Naive B cell (primary cell): ENCODE measurements around the gene PDSS2. TPM values are rescaled to one million over a fixed set of nuclear protein-coding genes. Genes with fewer than 3 reads are reported as not detected.
"Not testable (repeated sequence)": the region's sequence is repeated elsewhere in the genome, so short reads cannot be mapped to it uniquely, and the experiment has no call there.

Experiments used
- ATAC-seq, 2 donors: fragments of 150-1000 bp; cut with Tn5 transposase; 2 replicates each; pipeline ENCODE4 v1.10.0; 2021; ENCODE audit warnings: low read depth in 2 of 2, mild to moderate bottlenecking in 2 of 2, moderate library complexity in 2 of 2
- DNase-seq: peaks from one replicate; pipeline ENCODE4 v3.0.0; 2022
- H3K27ac Mint-ChIP-seq, 6 donors: one replicate each; pipeline ENCODE4 v1.8.0; 2020 to 2022; ENCODE audit warnings: mild to moderate bottlenecking in 6 of 6, mixed read lengths in 6 of 6, moderate library complexity in 5 of 6, inconsistent platforms in 2 of 6
- H3K27me3 Mint-ChIP-seq, 3 donors: one replicate each; pipeline ENCODE4 v1.8.0; 2021 to 2022; ENCODE audit warnings: mixed read lengths in 3 of 3, mild to moderate bottlenecking in 1 of 3
- H3K36me3 Mint-ChIP-seq, 2 donors: one replicate each; pipeline ENCODE4 v1.8.0; 2020 to 2022; ENCODE audit warnings: mixed read lengths in 2 of 2, inconsistent platforms in 1 of 2, mild to moderate bottlenecking in 1 of 2
- H3K4me1 Mint-ChIP-seq, 3 donors: one replicate each; pipeline ENCODE4 v1.8.0; 2020 to 2022; ENCODE audit warnings: mixed read lengths in 3 of 3, inconsistent platforms in 1 of 3, mild to moderate bottlenecking in 1 of 3, moderate library complexity in 1 of 3
- H3K4me3 Mint-ChIP-seq, 8 donors: one replicate each; pipeline ENCODE4 v1.8.0; 2020 to 2022; ENCODE audit warnings: mild to moderate bottlenecking in 8 of 8, mixed read lengths in 8 of 8, moderate library complexity in 8 of 8, inconsistent platforms in 2 of 8
- H3K9me3 Mint-ChIP-seq, 7 donors: one replicate each; pipeline ENCODE4 v1.8.0; 2020 to 2022; ENCODE audit warnings: mixed read lengths in 7 of 7, mild to moderate bottlenecking in 5 of 7, inconsistent platforms in 2 of 7, moderate library complexity in 1 of 7
- polyA plus RNA-seq, 6 donors: library from polyadenylated mRNA; unstranded; fragments of 300-500 nt; fragmentation: Illumina TruSeq; gene quantifications; one replicate each; pipeline ENCODE4 v1.2.3, GENCODE V29; 2021; ENCODE audit warnings: low read depth in 6 of 6

The PDSS2 gene
- polyA plus RNA-seq, 6 donors from 2014 or later: 11.5 to 19.7 (median 16.6) TPM

DNA sequence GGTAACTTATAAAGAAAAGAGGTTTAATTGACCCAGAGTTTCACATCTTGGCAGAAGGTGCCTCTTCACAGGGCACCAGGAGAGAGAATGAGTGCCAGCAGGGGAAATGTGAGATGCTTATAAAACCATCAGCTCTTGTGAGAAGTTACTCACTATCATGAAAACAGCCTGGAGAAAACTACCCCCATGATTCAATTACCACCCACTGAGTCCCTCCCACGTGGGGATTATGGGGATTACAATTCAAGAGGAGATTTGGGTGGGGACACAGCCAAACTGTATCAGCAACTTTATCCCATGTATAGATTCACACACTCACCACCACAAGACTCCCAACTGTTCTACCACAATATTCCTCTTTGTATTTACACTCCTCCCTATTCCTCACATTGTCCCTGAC lies 10.6 kb downstream of the PDSS2 start:
- Mint-ChIP-seq H3K27ac (no peak overlapping the region), H3K4me3 (no peak overlapping the region), H3K4me1 (peaks cover 12 to 16% (median 15%) of the 10 kb centered on the region in 3 donors)

DNA sequence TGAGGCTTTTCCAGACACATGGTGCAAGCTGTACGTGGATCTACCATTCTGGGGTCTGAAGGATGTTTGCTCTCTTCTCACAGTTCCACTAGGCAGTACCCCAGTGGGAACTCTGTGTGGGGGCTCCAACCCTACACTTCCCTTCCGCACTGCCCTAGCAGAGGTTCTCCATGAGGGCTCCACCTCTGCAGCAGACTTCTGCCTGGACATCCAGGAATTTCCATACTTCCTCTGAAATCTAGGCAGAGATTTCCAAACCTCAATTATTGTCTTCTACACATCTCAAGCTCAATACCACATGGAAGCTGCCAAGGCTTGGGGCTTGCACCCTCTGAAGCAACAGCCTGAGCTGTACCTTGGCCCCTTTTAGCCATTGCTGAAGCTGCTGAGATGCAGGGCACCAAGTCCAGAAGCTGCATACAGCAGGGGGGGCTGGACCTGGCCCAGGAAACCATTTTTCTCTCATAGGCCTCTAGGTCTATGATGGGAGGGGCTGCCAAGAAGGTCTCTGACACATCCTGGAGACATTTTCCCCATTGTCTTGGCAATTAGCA lies 11.6 kb downstream of the PDSS2 start:
- ATAC-seq (no peak), DNase-seq (no peak)
- Mint-ChIP-seq H3K27me3 (no peaks in the 10 kb centered on the region), H3K27ac (peak overlapping the region in 1 of 6 donors; percentile 53), H3K9me3 (peaks cover 13 to 51% (median 44%) of the 10 kb centered on the region in 7 donors), H3K4me1 (peaks cover 15 to 20% (median 18%) of the 10 kb centered on the region in 3 donors), H3K4me3 (peak overlapping the region in 1 of 8 donors; percentile 18), H3K36me3 (peaks cover 31 to 54% of the 10 kb centered on the region in 2 donors)

More for the DNA sequence above, 10.6 kb downstream of the PDSS2 start:
- DNase-seq (no peak), ATAC-seq (no peak)
- H3K36me3 Mint-ChIP-seq: peaks cover 37 to 54% of the 10 kb centered on the region in 2 donors
- H3K27me3 Mint-ChIP-seq: no peaks in the 10 kb centered on the region
- H3K9me3 Mint-ChIP-seq: peaks cover 12 to 51% (median 44%) of the 10 kb centered on the region in 7 donors

DNA sequence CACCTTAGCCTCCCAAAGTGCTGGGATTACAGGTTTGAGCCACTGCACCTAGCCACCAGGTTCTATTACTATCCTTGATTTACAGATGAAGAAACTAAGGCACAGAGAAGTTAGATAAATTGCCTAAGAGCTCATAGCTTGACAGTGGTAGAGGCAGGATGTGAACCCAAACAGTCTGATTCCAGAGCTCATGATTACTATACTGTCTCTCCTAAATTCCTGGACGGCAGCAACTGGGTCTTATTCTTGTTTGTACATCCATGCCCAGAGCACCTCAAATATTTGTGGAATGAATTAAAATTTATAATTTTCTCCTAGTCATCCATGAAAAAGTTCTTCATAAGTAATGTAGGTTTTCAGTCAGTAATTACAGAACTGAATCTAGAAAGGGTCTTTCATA lies 15.1 kb downstream of the PDSS2 start:
- H3K4me1 Mint-ChIP-seq: peaks cover 6 to 22% (median 21%) of the 10 kb centered on the region in 3 donors
- peaks cover 10 to 37% (median 33%) of the 10 kb centered on the region in 7 donors for H3K9me3 Mint-ChIP-seq
- peaks cover 21 to 33% of the 10 kb centered on the region in 2 donors for H3K36me3 Mint-ChIP-seq
- H3K27me3 Mint-ChIP-seq: no peaks in the 10 kb centered on the region
- H3K4me3 Mint-ChIP-seq: peak overlapping the region in 1 of 8 donors; percentile 24
- DNase-seq (no peak), ATAC-seq (no peak)
- H3K27ac Mint-ChIP-seq: no peak overlapping the region

DNA sequence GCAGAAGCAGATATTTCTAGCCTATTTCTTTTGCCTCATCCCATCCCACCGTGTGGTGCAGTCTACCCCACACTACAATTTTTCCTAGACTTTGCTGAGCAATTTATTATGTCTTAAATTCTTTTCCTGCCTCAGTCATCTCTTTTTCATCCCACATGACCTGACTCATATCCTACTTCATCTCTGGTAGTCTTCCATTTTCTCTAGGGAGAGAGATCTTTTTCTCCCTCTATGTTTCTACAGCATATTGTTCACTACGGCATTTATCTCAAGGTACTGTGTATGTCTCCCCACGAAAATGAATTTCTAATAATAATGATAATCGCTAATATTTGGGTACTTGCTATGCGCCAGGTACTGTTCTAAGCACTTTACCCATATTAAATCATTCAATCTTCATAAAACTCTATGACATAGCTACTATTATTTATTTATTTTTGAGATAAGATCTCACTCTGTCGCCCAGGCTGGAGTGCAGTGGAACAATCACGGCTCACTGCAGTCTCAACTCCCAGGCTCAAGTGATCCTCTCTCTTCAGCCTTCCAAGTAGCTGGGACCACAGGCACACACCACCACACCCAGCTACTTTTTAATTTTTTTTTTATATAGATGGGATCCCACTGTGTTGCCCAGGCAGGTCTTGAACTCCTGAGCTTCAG lies 15.6 kb downstream of the PDSS2 start:
- no peak for DNase-seq
- Mint-ChIP-seq H3K9me3 (peaks cover 10 to 31% (median 28%) of the 10 kb centered on the region in 7 donors), H3K27me3 (no peaks in the 10 kb centered on the region), H3K4me1 (peaks cover 6 to 22% (median 21%) of the 10 kb centered on the region in 3 donors), H3K4me3 (peak overlapping the region in 1 of 8 donors; percentile 24), H3K27ac (no peak overlapping the region), H3K36me3 (peaks cover 15 to 28% of the 10 kb centered on the region in 2 donors)
- no peak for ATAC-seq

DNA sequence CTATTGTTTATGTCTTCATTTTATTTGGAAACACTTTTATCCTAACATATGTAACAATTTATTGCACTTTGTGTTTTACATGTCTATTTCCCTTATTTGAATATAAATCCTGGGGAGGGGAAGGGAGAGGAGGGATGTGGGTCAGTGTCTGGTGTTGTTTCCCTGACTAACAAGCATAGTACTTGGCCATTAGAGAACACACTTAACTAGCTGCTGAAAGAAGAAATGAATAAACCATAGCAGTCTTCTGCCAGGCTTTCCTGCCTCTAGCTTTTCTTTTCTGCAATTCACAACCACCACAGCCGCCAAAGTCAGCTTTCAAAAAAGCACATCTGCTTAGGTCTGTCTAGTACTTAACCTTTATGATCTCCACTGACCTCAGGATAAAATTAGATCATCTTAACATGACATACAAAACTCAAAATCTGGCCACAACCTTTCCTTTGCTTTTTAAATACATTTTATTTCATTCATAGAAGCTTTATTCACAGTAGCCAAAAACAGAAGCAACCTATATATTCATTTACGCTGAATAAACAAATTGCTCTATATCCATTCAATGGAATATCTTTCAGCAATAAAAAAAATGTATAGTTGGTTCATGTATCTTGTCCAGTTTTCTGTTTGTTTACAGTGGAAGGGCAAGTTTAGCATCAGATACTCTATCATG lies 16.3 kb downstream of the PDSS2 start:
- H3K36me3 Mint-ChIP-seq: peaks cover 9 to 21% of the 10 kb centered on the region in 2 donors
- peaks cover 4 to 25% (median 21%) of the 10 kb centered on the region in 7 donors for H3K9me3 Mint-ChIP-seq
- no peak for DNase-seq
- peaks cover 6 to 21% (median 16%) of the 10 kb centered on the region in 3 donors for H3K4me1 Mint-ChIP-seq
- H3K27me3 Mint-ChIP-seq: no peaks in the 10 kb centered on the region
- ATAC-seq: no peak
- no peak overlapping the region for H3K27ac Mint-ChIP-seq
- H3K4me3 Mint-ChIP-seq: no peak overlapping the region

DNA sequence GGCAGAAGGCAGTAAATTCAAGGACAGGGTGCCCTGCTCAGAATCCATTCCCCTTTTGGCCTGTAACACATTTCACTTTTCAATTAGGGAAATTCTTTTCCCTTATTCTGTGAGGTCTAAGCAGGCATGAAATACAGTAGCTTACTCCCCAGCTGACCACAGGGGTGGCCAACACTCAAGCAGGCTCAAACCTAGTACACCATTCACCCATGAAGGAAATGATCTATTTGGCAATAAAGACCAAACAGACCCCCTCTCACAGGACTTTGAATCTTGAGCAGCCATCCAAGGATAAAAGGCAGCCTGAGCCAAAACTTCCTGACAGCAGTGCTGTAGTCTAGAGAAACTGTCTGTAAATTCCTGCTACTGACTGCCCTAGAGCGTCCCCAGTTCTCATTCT lies 17.7 kb downstream of the PDSS2 start:
- DNase-seq: no peak
- Mint-ChIP-seq H3K9me3 (peaks cover 4 to 11% (median 9%) of the 10 kb centered on the region in 7 donors), H3K27ac (no peak overlapping the region), H3K4me3 (no peak overlapping the region), H3K4me1 (peaks cover 11 to 27% (median 21%) of the 10 kb centered on the region in 3 donors), H3K27me3 (no peaks in the 10 kb centered on the region), H3K36me3 (peaks cover 7 to 13% of the 10 kb centered on the region in 2 donors)
- ATAC-seq: no peak

DNA sequence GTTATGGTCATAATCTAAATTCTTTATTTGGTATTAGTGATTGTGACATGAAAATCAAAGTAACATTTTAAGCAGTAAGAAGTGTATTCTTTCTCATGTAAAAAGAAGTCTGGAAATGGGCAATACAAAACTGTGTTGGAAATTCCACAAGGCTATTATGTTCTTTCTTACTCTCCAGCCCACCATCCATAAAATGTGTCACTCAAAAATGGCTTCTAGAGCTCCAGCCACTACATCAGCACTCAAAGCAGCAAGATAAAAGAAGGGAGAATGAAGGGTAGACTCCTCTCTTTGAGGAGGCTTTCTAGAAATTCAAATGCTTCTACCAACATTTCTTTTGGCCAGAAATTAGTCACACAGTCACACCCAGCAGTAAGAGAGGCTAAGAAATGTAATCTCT lies 18.4 kb downstream of the PDSS2 start:
- ATAC-seq (no peak), DNase-seq (no peak)
- Mint-ChIP-seq H3K36me3 (peaks cover 5 to 8% of the 10 kb centered on the region in 2 donors), H3K9me3 (peaks cover 2 to 6% (median 4%) of the 10 kb centered on the region in 7 donors), H3K27me3 (no peaks in the 10 kb centered on the region), H3K4me3 (no peak overlapping the region), H3K4me1 (peaks cover 11 to 27% (median 21%) of the 10 kb centered on the region in 3 donors), H3K27ac (no peak overlapping the region)

DNA sequence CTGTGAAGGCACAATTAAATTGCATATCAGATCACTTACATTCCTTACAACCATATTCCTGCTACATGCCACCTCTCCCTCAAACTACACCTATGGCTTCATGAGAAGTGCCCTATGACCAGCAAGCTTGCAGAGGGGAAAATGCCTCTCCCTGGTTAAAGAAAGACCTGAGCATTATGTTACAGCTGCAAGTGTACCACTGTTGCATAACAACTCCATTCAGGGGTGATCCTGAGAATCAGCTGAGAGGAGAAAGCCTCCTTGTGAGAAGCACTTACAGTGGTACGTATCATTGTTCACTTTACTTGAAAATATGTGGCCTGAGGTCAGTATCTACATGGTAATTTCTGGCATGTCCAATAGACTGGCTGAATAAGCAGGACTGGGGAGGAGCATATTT lies 20.0 kb downstream of the PDSS2 start:
- Mint-ChIP-seq H3K36me3 (peaks cover under 1 to 5% of the 10 kb centered on the region in 2 donors), H3K27me3 (no peaks in the 10 kb centered on the region), H3K4me3 (no peak overlapping the region), H3K4me1 (peaks cover 11 to 28% (median 18%) of the 10 kb centered on the region in 3 donors), H3K27ac (no peak overlapping the region), H3K9me3 (peaks cover 0 to 4% (median 0%) of the 10 kb centered on the region in 7 donors)
- DNase-seq (no peak), ATAC-seq (no peak)

DNA sequence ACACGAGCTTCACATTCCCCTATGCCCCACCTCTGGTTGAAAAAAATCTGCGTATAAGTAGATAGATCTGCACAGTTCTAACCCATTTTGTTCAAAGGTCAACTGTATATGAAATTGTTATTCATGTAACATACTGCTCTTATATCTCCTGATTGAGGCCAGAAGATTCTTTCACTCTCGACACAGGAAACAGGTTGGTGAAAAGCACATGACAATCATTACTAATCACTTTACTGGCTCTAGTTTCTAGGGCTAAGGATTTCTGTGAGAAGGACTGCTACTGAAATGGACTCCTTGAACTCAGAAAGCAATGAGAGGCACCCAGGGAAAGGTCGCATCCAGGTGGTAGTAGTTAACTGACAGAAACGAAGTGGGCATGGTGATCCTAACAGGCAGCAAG lies 21.7 kb downstream of the PDSS2 start:
- ATAC-seq (no peak), DNase-seq (no peak)
- Mint-ChIP-seq H3K4me3 (no peak overlapping the region), H3K27me3 (no peaks in the 10 kb centered on the region), H3K4me1 (peaks cover 13 to 30% (median 24%) of the 10 kb centered on the region in 3 donors), H3K9me3 (peaks cover 0 to 4% (median 0%) of the 10 kb centered on the region in 7 donors), H3K36me3 (peaks cover 8 to 11% of the 10 kb centered on the region in 2 donors), H3K27ac (peak overlapping the region in 1 of 6 donors; percentile 12)

DNA sequence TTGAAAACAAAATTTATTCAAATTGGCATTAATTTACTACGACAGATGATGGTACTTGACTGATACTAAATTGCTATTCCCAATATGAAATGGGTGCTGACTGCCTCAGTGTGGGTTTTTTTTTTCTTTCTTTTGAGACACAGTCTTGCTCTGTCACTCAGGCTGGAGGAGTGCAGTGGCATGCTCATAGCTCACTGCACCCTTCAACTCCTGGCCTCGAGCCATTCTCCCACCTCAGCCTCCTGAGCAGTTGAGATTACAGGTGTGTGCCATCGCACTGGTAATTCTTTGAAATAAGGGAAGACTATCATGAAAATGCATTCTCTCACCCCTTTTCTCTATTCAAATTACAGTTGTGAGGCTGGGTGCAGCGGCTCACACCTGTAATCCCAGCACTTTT lies 22.5 kb downstream of the PDSS2 start:
- peaks cover 19 to 27% (median 22%) of the 10 kb centered on the region in 3 donors for H3K4me1 Mint-ChIP-seq
- ATAC-seq (no peak), DNase-seq (no peak)
- peak overlapping the region in 1 of 8 donors; percentile 61 for H3K4me3 Mint-ChIP-seq
- peaks cover 8 to 11% of the 10 kb centered on the region in 2 donors for H3K36me3 Mint-ChIP-seq
- no peaks in the 10 kb centered on the region for H3K27me3 Mint-ChIP-seq
- H3K27ac Mint-ChIP-seq: peak overlapping the region in 1 of 6 donors; percentile 47
- H3K9me3 Mint-ChIP-seq: peaks cover 0 to 4% (median 0%) of the 10 kb centered on the region in 7 donors

DNA sequence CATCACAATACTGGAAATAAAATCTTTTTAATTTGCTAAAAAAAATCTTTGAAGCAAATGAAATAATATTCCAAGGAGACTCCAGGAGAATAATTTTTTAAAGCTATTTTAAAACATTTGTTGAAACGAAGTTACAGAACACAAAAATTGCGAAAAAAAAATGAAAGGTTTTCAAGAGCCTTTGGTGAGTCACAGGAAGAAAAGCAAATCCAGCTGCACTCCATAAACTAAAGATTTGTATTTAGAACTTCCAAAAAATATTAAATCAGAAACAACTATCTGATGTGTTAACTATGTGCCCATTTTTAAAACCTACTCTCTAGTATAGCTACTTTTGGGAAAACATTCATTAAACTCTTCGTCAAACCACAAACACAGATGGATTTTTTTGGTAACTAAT lies 23.6 kb downstream of the PDSS2 start:
- DNase-seq: no peak
- Mint-ChIP-seq H3K4me3 (no peak overlapping the region), H3K9me3 (peaks cover 0 to 4% (median 0%) of the 10 kb centered on the region in 7 donors), H3K4me1 (peaks cover 17 to 18% (median 17%) of the 10 kb centered on the region in 3 donors), H3K36me3 (peaks cover 3 to 11% of the 10 kb centered on the region in 2 donors), H3K27ac (peak overlapping the region in 1 of 6 donors; percentile 14), H3K27me3 (no peaks in the 10 kb centered on the region)
- ATAC-seq: no peak

DNA sequence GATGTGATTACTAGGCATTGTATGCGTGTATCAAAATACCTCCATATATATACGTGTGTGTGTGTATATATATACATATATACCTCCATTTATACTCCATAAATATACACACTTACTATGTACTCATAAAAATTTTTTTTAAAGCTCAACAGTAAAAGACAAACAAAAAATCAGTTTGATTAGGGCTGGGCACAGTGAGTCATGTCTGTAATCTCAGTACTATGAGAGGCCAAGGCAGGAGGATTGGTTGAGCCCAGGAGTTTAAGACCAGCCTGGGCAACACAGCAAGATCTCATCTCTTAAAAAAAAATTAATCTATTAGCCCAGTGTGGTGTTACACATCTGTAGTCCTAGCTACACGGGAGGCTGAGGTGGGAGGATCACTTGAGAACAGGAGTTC lies 24.6 kb downstream of the PDSS2 start:
- Mint-ChIP-seq H3K9me3 (peaks cover 0 to 4% (median 0%) of the 10 kb centered on the region in 7 donors), H3K36me3 (peaks cover 3 to 11% of the 10 kb centered on the region in 2 donors), H3K27ac (no peak overlapping the region), H3K27me3 (no peaks in the 10 kb centered on the region), H3K4me3 (no peak overlapping the region), H3K4me1 (peaks cover 17 to 21% (median 20%) of the 10 kb centered on the region in 3 donors)
- DNase-seq (no peak), ATAC-seq (no peak)

DNA sequence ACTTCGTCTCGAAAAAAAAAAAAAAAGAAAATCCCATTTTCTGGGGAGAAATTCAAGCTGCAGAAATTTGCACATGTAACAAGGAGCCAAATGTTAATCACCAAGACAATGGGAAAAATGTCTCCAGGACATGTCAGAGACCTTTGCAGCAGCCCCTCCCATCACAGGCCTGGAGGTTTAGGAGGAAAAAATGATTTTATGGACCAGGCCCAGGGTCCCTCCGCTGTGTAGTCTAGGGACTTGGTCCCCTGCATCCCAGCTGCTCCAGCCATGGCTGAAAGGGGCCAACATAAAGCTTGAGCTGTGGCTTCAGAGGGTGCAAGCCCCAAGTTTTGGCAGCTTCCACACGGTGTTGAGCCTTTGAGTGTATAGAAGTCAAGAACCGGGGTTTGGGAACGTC lies 33.4 kb downstream of the PDSS2 start:
- not testable (repeated sequence) for H3K27me3 Mint-ChIP-seq, H3K27ac Mint-ChIP-seq, DNase-seq, H3K4me3 Mint-ChIP-seq, ATAC-seq
- H3K4me1 Mint-ChIP-seq: peaks cover 5 to 20% (median 16%) of the 10 kb centered on the region in 3 donors
- H3K9me3 Mint-ChIP-seq: peaks cover 5 to 26% (median 16%) of the 10 kb centered on the region in 7 donors
- peaks cover 10 to 21% of the 10 kb centered on the region in 2 donors for H3K36me3 Mint-ChIP-seq
